ENCODE data around the gene ATP1A3.

ATP1A3 gene

GRCh38 chr19:41984961-41985360, 9.1 kb downstream of the ATP1A3 start:
- no peak for DNase-seq

GRCh38 chr19:41981724-41982123, 12.3 kb downstream of the ATP1A3 start:
- no peak for DNase-seq

GRCh38 chr19:41978470-41978869, 15.6 kb downstream of the ATP1A3 start:
- DNase-seq, result no peak

- no peak for DNase-seq
These were observed 16.1 kb downstream of the ATP1A3 start for GRCh38 chr19:41977916-41978315.

- DNase-seq, result no peak
These were observed 19.4 kb downstream of the ATP1A3 start for GRCh38 chr19:41974652-41975051.

- no peak for DNase-seq
These were observed 22.7 kb downstream of the ATP1A3 start for GRCh38 chr19:41971363-41971762.

GRCh38 chr19:41969772-41970458, 24.1 kb downstream of the ATP1A3 start:
- DNase-seq, result no peak

- no peak for DNase-seq
These were observed 25.1 kb downstream of the ATP1A3 start for GRCh38 chr19:41968751-41969595.

GRCh38 chr19:41967054-41967783, 26.8 kb downstream of the ATP1A3 start:
- no peak for DNase-seq

GRCh38 chr19:41965106-41965505, 28.9 kb downstream of the ATP1A3 start:
- DNase-seq, result no peak

- DNase-seq, result no peak
These were observed 33.1 kb downstream of the ATP1A3 start for GRCh38 chr19:41960973-41961372.

GRCh38 chr19:41959056-41960053, 34.7 kb downstream of the ATP1A3 start, which contains the start of gene RABAC1:
RABAC1 (minus strand) TSS chr19:41959321; CDS start chr19:41959292, 29 bp downstream.
- peak; percentile 85 to 90 for DNase-seq

- peak; percentile 91 to 93 for DNase-seq
These were observed 35.5 kb downstream of the ATP1A3 start for GRCh38 chr19:41958367-41959055.

- DNase-seq, result peak; percentile 41 to 58
These were observed 36.1 kb downstream of the ATP1A3 start for GRCh38 chr19:41957838-41958366.

- DNase-seq, result no peak
These were observed 36.7 kb downstream of the ATP1A3 start for GRCh38 chr19:41957161-41957837.

- no peak for DNase-seq
These were observed 37.4 kb downstream of the ATP1A3 start for GRCh38 chr19:41956621-41957020.

GRCh38 chr19:41955521-41955920, 38.5 kb downstream of the ATP1A3 start:
- DNase-seq, result no peak

- DNase-seq, result peak; percentile 95
These were observed 42.3 kb downstream of the ATP1A3 start for GRCh38 chr19:41951686-41952172.

GRCh38 chr19:41947091-41947490, 46.9 kb downstream of the ATP1A3 start:
- no peak for DNase-seq

GRCh38 chr19:41945135-41945766, 48.8 kb downstream of the ATP1A3 start:
- peak; percentile 81 to 89 for DNase-seq
